ENCODE data around the gene PCDHB13. TPM values are rescaled to one million over a fixed set of nuclear protein-coding genes. Genes with fewer than 3 reads are reported as not detected.
"Not testable (repeated sequence)": the region's sequence is repeated elsewhere in the genome, so short reads cannot be mapped to it uniquely, and the experiment has no call there.

The PCDHB13 gene
- total and polyA plus RNA-seq, 9 donors = 1.3 to 5.9 (median 4.4) TPM

DNA sequence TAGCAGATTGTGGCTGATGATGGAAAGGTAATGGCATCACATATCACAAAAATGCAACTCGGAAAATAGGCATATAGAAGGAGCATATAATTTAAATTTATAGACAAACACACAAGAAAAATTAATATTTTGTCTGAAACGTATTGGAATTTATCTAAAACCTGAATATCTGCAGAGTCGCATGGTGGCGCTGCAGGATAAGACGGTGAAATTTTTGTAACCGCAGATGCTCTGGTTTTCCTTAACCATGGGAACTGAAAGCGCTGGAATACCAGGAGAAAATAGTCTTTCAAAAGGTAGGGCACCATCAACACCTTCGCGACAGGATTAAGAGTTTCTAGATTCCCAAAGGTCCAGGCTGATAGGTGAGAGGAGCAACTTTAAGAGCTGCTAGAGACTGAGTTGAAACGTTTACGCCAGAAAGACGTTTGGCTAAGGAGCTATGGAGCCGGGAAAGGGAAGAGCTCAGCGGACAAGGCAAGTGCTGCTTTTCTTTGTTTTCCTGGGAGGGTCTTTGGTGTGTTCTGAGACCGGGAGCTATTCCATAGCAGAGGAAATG, 20.5 kb downstream of the PCDHB13 start:
- Histone ChIP-seq H3K9me3 (peaks cover 6 to 30% of the 10 kb centered on the region in 2 donors), H3K27me3 (no peaks in the 10 kb centered on the region), H3K36me3 (no peaks in the 10 kb centered on the region), H3K4me1 (ENCODE audit: insufficient read depth) (no peaks in the 10 kb centered on the region), H3K27ac (no peak overlapping the region), H3K4me3 (peak overlapping the region; percentile 8)
- DNase-seq = peak in 2 of 5 donors; percentile 35 to 42
- intact Hi-C loops (cut with DNase I) = loop anchor here in 1 of 4 donors (10.0 kb wide), 1 partner anchor 391 kb away; no protein-coding TSS in a partner anchor
- no peak for TF ChIP-seq POLR2A (IDR thresholded peaks at IDR 0.05)
- TF ChIP-seq, protein P1, sequence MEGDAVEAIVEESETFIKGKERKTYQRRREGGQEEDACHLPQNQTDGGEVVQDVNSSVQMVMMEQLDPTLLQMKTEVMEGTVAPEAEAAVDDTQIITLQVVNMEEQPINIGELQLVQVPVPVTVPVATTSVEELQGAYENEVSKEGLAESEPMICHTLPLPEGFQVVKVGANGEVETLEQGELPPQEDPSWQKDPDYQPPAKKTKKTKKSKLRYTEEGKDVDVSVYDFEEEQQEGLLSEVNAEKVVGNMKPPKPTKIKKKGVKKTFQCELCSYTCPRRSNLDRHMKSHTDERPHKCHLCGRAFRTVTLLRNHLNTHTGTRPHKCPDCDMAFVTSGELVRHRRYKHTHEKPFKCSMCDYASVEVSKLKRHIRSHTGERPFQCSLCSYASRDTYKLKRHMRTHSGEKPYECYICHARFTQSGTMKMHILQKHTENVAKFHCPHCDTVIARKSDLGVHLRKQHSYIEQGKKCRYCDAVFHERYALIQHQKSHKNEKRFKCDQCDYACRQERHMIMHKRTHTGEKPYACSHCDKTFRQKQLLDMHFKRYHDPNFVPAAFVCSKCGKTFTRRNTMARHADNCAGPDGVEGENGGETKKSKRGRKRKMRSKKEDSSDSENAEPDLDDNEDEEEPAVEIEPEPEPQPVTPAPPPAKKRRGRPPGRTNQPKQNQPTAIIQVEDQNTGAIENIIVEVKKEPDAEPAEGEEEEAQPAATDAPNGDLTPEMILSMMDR (IDR thresholded peaks at IDR 0.05) = peak in 2 of 3 donors; percentile 15 to 19
- WGBS, 3 donors = 5 to 9% (median 5%) methylated on average over 15 of the region's 15 CpGs

DNA sequence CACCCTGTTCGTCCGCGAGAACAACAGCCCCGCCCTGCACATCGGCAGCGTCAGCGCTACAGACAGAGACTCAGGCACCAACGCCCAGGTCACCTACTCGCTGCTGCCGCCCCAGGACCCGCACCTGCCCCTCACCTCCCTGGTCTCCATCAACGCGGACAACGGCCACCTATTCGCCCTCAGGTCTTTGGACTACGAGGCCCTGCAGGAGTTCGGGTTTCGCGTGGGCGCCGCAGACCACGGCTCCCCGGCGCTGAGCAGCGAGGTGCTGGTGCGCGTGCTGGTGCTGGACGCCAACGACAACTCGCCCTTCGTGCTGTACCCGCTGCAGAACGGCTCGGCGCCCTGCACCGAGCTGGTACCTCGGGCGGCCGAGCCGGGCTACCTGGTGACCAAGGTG, 22.2 kb downstream of the PCDHB13 start:
- not testable (repeated sequence) for DNase-seq; H3K27me3 ChIP-seq; H3K27ac ChIP-seq; H3K36me3 ChIP-seq; H3K4me3 ChIP-seq; H3K4me1 ChIP-seq (ENCODE audit: insufficient read depth)
- WGBS, 3 donors = 19 to 41% (median 25%) methylated on average over 38 to 40 of the region's 40 CpGs
- peaks cover 6 to 42% of the 10 kb centered on the region in 2 donors for H3K9me3 ChIP-seq
- intact Hi-C loops (cut with DNase I) = loop anchor here in 1 of 4 donors (10.0 kb wide), 1 partner anchor 389 kb away; no protein-coding TSS in a partner anchor

DNA sequence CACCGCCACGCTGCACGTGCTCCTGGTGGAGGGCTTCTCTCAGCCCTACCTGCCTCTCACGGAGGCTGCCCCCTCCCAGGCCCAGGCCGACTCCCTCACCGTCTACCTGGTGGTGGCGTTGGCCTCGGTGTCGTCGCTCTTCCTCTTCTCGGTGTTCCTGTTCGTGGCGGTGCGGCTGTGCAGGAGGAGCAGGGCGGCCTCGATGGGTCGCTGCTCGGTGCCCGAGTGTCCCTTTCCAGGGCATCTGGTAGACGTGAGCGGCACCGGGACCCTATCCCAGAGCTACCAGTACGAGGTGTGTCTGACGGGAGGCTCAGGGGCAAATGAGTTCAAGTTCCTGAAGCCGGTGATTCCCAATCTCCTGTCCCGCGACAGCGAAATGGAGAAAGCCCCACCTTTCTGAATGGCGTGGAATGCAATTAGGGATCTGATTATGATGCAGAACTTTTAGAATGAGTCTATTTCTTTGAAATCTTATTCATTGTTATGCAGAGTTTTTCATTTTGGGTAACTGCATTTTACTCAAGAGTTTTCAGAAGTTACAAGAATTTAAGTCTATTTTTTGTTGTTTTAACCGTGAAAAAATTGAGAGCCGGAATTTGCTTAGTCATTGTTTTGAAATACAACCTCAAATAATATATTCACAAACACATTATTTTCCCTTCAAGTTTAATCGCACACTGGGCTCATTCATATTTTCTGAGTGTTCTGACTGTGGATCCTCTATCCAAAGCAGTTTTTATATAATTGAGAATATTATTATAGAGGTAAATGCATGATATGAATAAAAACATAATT, 23.0 kb downstream of the PCDHB13 start:
- Histone ChIP-seq H3K27me3 (no peaks in the 10 kb centered on the region), H3K27ac (no peak overlapping the region), H3K4me3 (no peak overlapping the region), H3K9me3 (peaks cover 10 to 49% of the 10 kb centered on the region in 2 donors), H3K36me3 (no peaks in the 10 kb centered on the region), H3K4me1 (ENCODE audit: insufficient read depth) (no peaks in the 10 kb centered on the region)
- DNase-seq = no peak
- TF ChIP-seq POLR2A (IDR thresholded peaks at IDR 0.05) (no peak), EP300 (IDR thresholded peaks at IDR 0.05) (no peak)
- TF ChIP-seq, protein P1 (IDR thresholded peaks at IDR 0.05) = no peak
- 17 to 22% (median 17%) methylated on average over 28 to 32 of the region's 32 CpGs for WGBS, 3 donors
- intact Hi-C loops (cut with DNase I) = loop anchor here in 1 of 4 donors (10.0 kb wide), 1 partner anchor 388 kb away; no protein-coding TSS in a partner anchor

DNA sequence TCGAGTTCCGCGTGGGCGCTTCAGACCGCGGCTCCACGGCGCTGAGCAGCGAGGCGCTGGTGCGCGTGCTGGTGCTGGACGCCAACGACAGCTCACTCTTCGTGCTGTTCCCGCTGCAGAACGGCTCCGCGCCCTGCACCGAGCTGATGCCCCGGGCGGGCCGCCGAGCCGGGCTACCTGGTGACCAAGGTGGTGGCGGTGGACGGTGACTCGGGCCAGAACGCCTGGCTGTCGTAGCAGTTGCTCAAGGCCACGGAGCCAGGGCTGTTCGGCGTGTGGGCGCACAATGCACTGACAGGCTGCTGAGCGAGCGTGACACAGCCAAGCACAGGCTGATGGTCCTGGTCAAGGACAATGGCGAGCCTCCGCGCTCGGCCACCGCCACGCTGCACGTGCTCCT, 27.8 kb downstream of the PCDHB13 start:
- Histone ChIP-seq H3K4me1 (ENCODE audit: insufficient read depth) (no peaks in the 10 kb centered on the region), H3K9me3 (peaks cover 10 to 45% of the 10 kb centered on the region in 2 donors), H3K36me3 (no peaks in the 10 kb centered on the region), H3K4me3 (no peak overlapping the region), H3K27ac (no peak overlapping the region), H3K27me3 (no peaks in the 10 kb centered on the region)
- 16 to 25% (median 22%) methylated on average over 23 to 43 of the region's 43 CpGs for WGBS, 3 donors
- DNase-seq = no peak
- intact Hi-C loops (cut with DNase I) = loop anchor here in 1 of 4 donors (10.0 kb wide), 1 partner anchor 323 kb away; no protein-coding TSS in a partner anchor
- TF ChIP-seq EP300 (IDR thresholded peaks at IDR 0.05) = no peak
- TF ChIP-seq POLR2A (IDR thresholded peaks at IDR 0.05) = no peak
- TF ChIP-seq, protein P1 (IDR thresholded peaks at IDR 0.05) = no peak
